ENCODE data around the gene HTR3D. TPM values are rescaled to one million over a fixed set of nuclear protein-coding genes. Genes with fewer than 3 reads are reported as not detected.

Gene HTR3D, protein sequence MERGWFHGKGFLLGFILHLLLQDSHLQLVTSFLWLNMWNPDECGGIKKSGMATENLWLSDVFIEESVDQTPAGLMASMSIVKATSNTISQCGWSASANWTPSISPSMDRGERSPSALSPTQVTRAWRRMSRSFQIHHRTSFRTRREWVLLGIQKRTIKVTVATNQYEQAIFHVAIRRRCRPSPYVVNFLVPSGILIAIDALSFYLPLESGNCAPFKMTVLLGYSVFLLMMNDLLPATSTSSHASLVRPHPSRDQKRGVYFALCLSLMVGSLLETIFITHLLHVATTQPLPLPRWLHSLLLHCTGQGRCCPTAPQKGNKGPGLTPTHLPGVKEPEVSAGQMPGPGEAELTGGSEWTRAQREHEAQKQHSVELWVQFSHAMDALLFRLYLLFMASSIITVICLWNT
- not detected for total RNA-seq

DNA sequence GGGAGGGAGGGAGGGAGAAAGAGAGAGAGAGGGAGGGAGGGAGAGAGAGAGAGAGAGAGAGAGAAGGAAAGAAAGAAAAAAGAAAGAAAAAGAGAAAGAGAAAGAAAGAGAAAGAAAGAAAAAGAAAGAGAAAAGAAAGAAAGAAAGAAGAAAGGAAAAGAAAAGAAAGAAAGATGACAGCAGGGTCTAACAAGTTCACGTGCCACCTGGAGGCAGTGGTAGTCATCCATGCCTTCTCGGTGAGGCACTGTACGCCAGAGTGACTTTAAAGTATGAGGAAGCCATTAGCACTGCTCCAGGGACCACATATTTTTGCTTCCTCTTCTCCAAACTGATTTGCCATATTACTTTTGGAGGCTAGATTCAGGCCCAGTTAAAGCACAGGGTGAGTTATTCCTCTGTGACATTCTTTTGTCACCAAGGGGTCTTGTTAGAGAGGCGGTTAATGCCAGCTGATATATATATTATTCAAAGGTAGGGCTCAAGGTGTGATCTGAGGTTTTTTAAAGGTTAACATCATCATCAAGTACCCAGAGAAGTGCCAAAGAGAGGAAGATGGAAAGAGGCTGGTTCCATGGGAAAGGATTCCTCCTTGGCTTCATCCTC lies at the start of gene HTR3D:
Gene HTR3D, plus strand, starts transcription at position 556 of the 606 bp plus-strand sequence. Its CDS starts 0 bp downstream, at position 556.
- ATAC-seq (ENCODE audit: low FRiP score), result no peak
- TF ChIP-seq, protein P1, sequence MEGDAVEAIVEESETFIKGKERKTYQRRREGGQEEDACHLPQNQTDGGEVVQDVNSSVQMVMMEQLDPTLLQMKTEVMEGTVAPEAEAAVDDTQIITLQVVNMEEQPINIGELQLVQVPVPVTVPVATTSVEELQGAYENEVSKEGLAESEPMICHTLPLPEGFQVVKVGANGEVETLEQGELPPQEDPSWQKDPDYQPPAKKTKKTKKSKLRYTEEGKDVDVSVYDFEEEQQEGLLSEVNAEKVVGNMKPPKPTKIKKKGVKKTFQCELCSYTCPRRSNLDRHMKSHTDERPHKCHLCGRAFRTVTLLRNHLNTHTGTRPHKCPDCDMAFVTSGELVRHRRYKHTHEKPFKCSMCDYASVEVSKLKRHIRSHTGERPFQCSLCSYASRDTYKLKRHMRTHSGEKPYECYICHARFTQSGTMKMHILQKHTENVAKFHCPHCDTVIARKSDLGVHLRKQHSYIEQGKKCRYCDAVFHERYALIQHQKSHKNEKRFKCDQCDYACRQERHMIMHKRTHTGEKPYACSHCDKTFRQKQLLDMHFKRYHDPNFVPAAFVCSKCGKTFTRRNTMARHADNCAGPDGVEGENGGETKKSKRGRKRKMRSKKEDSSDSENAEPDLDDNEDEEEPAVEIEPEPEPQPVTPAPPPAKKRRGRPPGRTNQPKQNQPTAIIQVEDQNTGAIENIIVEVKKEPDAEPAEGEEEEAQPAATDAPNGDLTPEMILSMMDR (IDR thresholded peaks at IDR 0.05), result no peak
- no peak for DNase-seq (ENCODE audit: low spot score)

DNA sequence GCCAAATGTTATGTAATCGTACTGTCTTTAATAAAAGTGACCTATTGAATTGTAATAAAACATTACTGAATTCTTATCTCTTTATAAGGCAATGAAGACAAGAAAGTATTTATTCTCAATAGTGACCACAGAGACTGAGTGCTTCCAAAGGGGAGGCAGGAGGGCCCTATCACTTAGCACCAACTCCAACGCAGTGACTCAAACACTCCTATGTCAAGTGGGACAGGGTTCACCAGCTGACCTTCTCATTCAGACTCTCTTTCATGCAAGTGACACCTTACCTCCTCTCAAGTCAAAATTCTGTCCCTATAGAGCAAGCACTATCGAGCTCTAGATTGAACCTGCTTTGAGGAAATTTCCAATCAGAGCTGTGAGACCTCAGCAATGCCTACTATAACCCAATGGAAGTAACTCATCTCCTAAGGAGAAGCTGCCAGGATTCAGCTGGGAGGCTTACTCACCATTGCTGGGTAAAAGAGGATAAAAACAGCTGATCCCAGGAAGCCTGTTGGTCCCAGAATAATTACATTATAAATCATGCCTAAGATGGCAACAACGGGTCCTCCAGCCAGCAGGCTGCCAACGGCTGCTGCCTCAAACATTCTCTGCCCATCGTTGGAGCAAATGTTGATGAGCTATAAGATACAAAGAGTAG lies 49.4 kb upstream of the HTR3D start:
- DNase-seq (ENCODE audit: low spot score) (no peak), ATAC-seq (ENCODE audit: low FRiP score) (no peak)
- TF ChIP-seq, protein P1 (IDR thresholded peaks at IDR 0.05), result no peak

DNA sequence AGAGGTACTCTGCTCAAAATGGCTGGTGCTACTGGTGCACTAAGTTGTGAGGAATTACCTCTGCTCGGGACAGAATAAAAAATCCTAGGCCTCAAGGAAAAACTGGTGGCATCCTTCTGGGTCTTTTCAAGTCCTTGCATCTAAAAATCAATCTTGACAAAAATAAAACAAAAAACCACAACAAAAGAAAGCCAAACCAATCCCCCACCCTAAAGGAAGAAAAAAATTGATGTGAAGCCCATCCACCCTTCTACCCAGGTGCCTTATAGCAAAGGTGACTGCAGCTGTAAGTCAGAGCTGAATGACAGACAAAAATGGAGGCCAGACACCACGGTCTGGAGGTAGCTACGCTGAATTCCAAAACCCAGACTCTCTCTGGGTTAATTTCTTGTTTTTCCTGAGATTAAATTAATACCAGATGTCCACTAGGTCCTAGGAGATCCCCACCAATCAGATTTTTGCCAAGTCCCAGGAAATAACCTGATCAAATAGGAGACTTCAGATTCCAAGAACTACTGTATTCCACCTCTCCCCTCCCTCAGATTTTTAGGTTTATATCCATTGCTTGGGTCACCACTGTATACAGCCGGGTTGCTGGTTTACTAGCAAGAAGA lies 47.3 kb upstream of the HTR3D start:
- DNase-seq (ENCODE audit: low spot score) (no peak), ATAC-seq (ENCODE audit: low FRiP score) (no peak)
- TF ChIP-seq, protein P1 (IDR thresholded peaks at IDR 0.05), result no peak

DNA sequence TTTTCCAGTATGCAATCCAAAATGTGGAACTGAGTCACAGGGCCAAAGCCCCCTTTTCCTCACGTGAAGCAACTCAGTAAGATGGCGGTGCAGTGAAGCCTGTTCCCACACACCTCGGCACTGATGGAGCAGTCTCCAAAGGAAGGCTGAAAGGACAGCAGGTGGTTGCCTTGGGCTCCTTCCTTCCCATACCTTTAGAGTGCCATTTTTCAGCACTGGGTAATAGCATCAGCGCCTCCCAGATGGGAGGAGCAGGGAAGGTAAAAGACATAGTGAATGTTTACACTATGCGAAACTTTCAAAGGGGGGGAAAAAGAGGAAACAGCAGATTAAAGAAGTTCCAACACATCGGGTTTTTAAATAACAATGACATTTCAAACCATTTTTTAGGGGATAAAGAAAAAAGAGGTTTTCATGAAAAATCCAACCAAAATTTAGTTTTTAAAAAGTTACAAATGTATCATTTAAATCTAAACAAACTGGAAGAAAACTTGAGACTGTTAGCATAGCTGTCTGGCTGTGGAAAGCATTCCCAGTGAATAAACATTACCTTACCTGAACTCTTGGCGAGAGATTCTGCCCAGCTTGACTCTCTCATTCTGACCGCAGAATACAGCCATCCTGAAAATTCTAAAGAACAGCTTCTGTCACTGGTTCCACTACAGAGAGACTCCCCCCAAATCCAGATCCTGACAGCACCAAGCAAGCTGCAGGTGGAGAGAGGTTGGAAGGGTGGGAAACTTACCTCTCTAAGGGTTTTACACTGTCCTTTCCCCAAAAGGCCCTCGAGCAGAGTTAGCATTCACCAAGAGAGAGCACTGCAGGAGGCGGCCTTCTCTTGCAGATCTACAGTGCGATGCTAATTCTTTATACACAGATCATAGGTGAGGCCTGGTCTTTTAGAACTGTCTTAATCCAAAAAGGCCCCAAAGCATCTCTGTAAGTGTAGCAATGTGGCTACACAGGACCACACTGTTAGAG lies 46.5 kb upstream of the HTR3D start:
- TF ChIP-seq, protein P1 (IDR thresholded peaks at IDR 0.05), result no peak
- DNase-seq (ENCODE audit: low spot score) (no peak), ATAC-seq (ENCODE audit: low FRiP score) (no peak)

DNA sequence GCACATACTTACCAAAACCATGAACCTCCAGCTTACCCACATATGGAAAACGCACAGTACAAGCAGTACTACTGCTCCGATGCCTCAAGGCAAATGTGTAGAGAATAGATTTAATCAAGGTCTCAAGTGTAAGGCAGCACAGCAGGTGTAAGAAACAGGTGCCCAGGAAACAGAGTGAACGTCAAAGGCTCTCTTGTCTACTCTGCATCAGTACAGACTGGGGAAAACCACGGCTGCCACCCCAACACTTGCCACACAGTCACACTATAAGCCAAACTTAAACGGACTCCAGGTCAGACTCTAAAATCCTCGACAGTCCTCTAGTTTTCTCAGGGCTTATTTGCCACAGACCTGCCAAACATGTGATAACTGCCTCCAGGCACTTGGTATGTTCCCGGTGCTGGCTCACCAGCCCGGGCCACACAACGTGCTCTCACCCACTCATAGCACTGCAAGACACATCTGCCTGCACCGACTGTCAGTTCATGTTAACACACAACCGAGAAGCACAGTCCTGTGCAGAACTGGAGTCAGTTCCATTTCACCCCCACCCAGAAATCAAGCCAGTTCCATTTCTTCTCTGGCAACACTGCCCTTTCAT lies 44.4 kb upstream of the HTR3D start:
- no peak for ATAC-seq (ENCODE audit: low FRiP score)
- DNase-seq (ENCODE audit: low spot score), result no peak
- TF ChIP-seq, protein P1 (IDR thresholded peaks at IDR 0.05), result no peak
